HepG2 (cell line): Measurements from ENCODE around the gene NAA38. TPM values are rescaled to one million over a fixed set of nuclear protein-coding genes. Genes with fewer than 3 reads are reported as not detected.
A peak's percentile ranks its signal among the peaks of the same experiment; 100 is the strongest.

Experiments used
- ATF6 ChIP-seq: sonication (generic); formaldehyde crosslinking; conservative IDR thresholded peaks from 2 replicates; pipeline ENCODE4 v1.4.0; 2020; ENCODE audit warnings: missing genetic modification reagents
- FOSL2 ChIP-seq: sonication (generic); formaldehyde crosslinking; IDR thresholded peaks from 2 replicates; pipeline ENCODE4 v1.4.0; 2020; ENCODE audit warnings: missing genetic modification reagents
- MYPOP ChIP-seq: sonication (generic); formaldehyde crosslinking; IDR thresholded peaks from 2 replicates; pipeline ENCODE4 v1.8.1; 2023; ENCODE audit warnings: mild to moderate bottlenecking, moderate library complexity, missing genetic modification reagents
- SP140L ChIP-seq: sonication (generic); formaldehyde crosslinking; IDR thresholded peaks from 2 replicates; pipeline ENCODE4 v1.4.0; 2020; ENCODE audit warnings: missing genetic modification reagents, borderline replicate concordance
- ZBTB14 ChIP-seq: sonication (generic); formaldehyde crosslinking; IDR thresholded peaks from 2 replicates; pipeline ENCODE4 v1.4.0; 2020; ENCODE audit warnings: missing genetic modification reagents
- ZBTB7B ChIP-seq: sonication (generic); formaldehyde crosslinking; IDR thresholded peaks from 2 replicates; pipeline ENCODE4 v1.4.0; 2020; ENCODE audit warnings: missing genetic modification reagents
- ZC3H4 ChIP-seq: sonication (generic); formaldehyde crosslinking; IDR thresholded peaks from 2 replicates; pipeline ENCODE4 v1.4.0; 2020; ENCODE audit warnings: missing genetic modification reagents, borderline replicate concordance
- ZFP82 ChIP-seq: sonication (generic); formaldehyde crosslinking; IDR thresholded peaks from 2 replicates; pipeline ENCODE4 v1.5.1; 2020; ENCODE audit warnings: mild to moderate bottlenecking, missing genetic modification reagents, borderline replicate concordance
- ZNF281 ChIP-seq: sonication (generic); formaldehyde crosslinking; IDR thresholded peaks from 2 replicates; pipeline ENCODE4 v1.4.0; 2020; ENCODE audit warnings: missing genetic modification reagents, borderline replicate concordance
- ZNF317 ChIP-seq: sonication (generic); formaldehyde crosslinking; IDR thresholded peaks from 2 replicates; pipeline ENCODE4 v1.5.0; 2020; ENCODE audit warnings: mild to moderate bottlenecking, missing genetic modification reagents
- ZNF407 ChIP-seq: sonication (generic); formaldehyde crosslinking; IDR thresholded peaks from one replicate; pipeline ENCODE4 v1.5.1; 2020; ENCODE audit warnings: mild to moderate bottlenecking, missing genetic modification reagents; ENCODE audit errors: not compliant biosample characterization
- ZNF678 ChIP-seq: sonication (generic); formaldehyde crosslinking; IDR thresholded peaks from 2 replicates; pipeline ENCODE4 v1.4.0; 2020; ENCODE audit warnings: mild to moderate bottlenecking, missing genetic modification reagents
- ZNF788 ChIP-seq: sonication (generic); formaldehyde crosslinking; IDR thresholded peaks from 2 replicates; pipeline ENCODE4 v1.5.0; 2020; ENCODE audit warnings: mild to moderate bottlenecking, missing genetic modification reagents, borderline replicate concordance
- polyA plus RNA-seq, 8 experiments: library from polyadenylated mRNA; depleted of rRNA in 3 of 8; stranded (reverse) in 7 of 8; unstranded in 1 of 8; fragments of >200 nt; fragmentation: Illumina TruSeq in 4 of 8; extraction: Trizol in 4 of 8; gene quantifications; 2 replicates each; pipeline versions ENCODE4 v1.2.1 to v1.2.3, GENCODE V29; 2011 to 2016; ENCODE audit warnings: low read depth in 4 of 8, missing spikeins in 1 of 8, mixed read lengths in 1 of 8; ENCODE audit not compliant: insufficient read depth in 1 of 8
- total RNA-seq, 5 experiments: library from RNA; depleted of rRNA; stranded (reverse); fragments of >200 nt; fragmentation: Illumina TruSeq; extraction: Trizol; gene quantifications; 2 replicates each; pipeline ENCODE4 v1.2.3, GENCODE V29; 2016; ENCODE audit warnings: low read depth in 1 of 5

The NAA38 gene
- total and polyA plus RNA-seq, 2 of the 13 experiments (the other 11 are each of a cell fraction or from before 2014, with no cell fraction given) = 46.9 to 91.6 TPM

GRCh38 chr17:7841396-7841914 lies 15.9 kb downstream of the NAA38 start (continued):
- TF ChIP-seq ZNF407 (CRISPR knock-in tag) = no peak
- peak; percentile 86 for TF ChIP-seq FOSL2 (CRISPR knock-in tag)
- TF ChIP-seq ZNF678 (CRISPR knock-in tag) = 0 out of 2 replicates have a peak, but pooled peaks have one; percentile 40
- no peak for TF ChIP-seq MYPOP (CRISPR knock-in tag)
- peak; percentile 36; the same call in 1 of the 2 replicates for TF ChIP-seq ZNF281 (CRISPR knock-in tag)
- TF ChIP-seq SP140L (CRISPR knock-in tag) = no peak
- 0 out of 2 replicates have a peak, but pooled peaks have one; percentile 19 for TF ChIP-seq ZBTB14 (CRISPR knock-in tag)
- TF ChIP-seq ZBTB7B (CRISPR knock-in tag) = 0 out of 2 replicates have a peak, but pooled peaks have one; percentile 3
- TF ChIP-seq ZNF317 (CRISPR knock-in tag) = 0 out of 2 replicates have a peak, but pooled peaks have one; percentile 19
- TF ChIP-seq ATF6 (CRISPR knock-in tag) = no peak
- no peak; the same call in 1 of the 2 replicates for TF ChIP-seq ZC3H4 (CRISPR knock-in tag)
- peak; percentile 23; the same call in 1 of the 2 replicates for TF ChIP-seq ZNF788
- TF ChIP-seq ZFP82 (CRISPR knock-in tag) = no peak
